HG03571 (cell line): ENCODE measurements around the gene SYNE3.
A peak's percentile ranks its signal among the peaks of the same experiment; 100 is the strongest.

Experiments
- ATAC-seq: cut with Tn5 transposase; IDR thresholded peaks from one replicate; pipeline ENCODE4 v1.9.1; 2021; ENCODE audit not compliant: unreplicated experiment

The SYNE3 gene

DNA sequence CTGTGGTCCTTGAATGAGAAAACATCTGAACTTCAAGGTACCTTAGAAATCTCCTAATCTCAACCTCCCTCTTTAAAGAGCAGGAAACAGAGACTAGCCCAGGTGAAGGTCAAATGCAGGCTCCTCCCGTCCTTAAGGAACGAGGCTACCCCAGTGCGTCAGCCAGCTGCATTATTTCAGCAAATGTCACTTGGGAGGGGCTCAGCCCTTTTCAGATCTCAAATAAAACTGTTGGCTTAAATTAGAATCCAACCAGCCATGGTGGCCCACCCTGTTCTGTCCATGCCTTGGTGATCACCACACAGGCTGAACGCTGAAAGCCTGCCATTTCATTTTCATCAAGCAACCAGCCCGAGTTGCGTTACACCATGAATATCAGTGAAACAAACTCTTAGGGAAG is 7.0 kb downstream of the SYNE3 start:
- ATAC-seq, result no peak

DNA sequence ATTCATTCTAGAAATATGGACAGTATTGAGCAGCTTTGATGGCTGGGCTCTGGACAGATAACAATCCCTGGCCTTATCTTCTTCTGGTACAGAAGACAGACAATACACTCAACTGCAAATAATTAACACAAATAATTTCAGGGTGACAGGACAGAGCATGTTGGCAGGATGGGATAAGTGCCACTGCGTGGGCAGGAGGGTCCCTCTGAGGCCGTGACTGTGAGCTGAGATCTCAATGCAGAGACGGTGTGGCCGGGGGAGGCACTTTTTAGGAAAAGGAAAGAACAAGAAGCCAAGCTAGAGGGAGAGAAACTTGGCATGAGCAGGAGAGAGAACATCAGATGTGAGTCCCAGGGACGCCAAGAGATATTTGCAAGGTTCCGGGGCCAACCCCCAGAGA is 8.1 kb downstream of the SYNE3 start:
- ATAC-seq, result no peak

DNA sequence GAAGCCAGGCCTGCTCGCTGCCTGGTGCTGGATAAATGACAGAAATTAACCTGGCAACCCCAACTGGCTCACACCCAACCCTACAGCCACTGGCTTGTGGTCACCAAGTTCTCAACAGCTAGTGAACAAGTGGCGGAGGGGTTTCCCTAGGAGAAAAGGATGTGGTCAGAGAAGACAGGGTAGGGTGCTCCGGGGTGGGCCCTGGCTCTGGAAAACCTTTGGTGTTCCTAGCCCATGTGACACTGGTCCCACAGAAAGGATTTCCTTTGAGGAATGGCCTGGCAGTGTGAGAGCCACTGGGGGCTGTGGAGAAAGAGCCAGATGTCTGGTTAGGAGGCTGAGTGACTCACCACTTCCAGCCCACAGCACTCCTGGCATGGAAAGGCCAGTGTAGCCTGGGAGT is 8.7 kb downstream of the SYNE3 start:
- ATAC-seq, result no peak

DNA sequence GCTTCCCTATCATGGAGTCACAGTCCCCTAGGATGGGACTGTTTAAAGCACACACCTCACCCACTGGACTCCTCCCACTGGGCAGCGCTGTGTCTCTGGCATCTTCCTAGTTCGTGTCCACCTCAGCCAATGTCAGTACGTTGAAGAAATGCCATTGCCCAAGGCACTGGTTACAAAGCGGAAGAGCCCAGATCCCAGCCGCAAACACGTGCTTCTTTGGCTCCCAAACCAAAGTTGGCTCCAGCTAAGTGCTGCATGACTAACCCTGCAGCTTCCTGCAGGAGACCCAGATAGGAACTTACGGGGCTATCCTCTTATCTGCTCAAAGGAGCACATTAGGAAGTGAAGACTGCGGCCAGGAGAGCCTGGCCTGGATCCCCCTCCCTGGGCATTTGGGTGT is 9.3 kb downstream of the SYNE3 start:
- ATAC-seq, result no peak

DNA sequence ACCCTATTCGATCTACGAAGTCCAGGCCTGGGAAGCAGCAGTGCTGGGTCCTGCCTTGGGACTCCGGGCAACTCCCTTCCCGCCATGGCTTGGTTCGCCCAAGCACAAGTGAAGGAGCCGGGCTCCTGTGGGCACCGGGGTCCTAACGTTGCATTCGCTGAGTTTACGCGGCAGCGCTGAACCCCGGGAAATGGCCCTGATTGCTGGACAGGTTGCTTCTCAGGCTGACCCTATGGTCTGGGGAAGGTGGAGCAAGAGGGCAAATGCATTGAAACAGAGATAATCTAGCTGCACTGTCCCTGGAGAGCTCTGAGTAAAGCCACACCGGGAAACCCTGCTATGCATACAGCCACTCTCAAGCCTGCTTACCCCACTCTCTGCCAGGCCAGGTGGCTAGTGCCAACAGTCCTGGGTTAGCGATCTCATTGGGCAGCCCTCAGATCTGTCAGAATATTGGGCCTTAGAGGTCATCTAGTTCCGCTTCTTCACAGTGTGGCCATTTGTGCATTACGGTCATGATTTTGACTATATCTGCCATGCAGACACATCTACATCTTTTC is 11.3 kb downstream of the SYNE3 start:
- ATAC-seq, result no peak

DNA sequence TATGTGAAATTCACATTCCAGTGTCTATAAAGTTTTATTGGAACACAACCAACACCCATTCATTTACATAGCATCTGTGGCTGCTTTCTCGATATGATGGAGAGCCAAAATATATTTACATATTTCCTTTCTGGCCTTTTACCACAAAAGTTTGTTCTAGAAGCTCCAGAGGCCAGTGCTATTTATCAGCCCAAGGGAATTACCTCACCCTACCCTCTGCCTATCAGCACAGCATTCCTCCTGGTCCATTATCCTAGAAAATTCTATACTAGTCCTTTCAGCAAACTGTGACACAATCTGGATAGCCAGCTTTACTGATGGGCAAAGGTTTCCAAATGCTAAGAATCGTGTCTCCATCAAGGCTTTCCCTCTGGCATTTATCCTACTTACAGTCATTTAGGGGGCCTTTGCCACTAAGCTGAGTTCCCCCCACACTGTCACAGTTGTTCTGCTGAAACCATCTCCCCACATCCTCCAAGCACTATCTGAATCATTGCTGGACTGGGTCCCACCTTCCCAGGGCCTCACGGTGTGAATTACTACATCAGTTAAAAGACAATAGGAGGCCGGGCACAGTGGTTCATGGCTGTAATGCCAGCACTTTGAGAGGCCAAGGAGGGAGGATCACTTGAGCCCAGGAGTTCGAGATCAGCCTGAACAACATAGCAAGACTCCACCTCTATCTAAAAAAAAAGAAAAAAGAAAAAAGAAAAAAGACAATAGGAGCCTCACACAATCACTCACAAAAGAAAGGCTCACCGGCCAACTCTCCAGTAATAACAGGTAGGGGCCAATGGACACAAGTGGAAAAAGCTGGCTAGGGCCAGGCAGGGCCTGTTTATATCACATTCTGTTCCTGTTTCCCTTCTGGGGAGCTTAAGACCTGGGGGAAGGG is 12.1 kb downstream of the SYNE3 start:
- ATAC-seq, result no peak

DNA sequence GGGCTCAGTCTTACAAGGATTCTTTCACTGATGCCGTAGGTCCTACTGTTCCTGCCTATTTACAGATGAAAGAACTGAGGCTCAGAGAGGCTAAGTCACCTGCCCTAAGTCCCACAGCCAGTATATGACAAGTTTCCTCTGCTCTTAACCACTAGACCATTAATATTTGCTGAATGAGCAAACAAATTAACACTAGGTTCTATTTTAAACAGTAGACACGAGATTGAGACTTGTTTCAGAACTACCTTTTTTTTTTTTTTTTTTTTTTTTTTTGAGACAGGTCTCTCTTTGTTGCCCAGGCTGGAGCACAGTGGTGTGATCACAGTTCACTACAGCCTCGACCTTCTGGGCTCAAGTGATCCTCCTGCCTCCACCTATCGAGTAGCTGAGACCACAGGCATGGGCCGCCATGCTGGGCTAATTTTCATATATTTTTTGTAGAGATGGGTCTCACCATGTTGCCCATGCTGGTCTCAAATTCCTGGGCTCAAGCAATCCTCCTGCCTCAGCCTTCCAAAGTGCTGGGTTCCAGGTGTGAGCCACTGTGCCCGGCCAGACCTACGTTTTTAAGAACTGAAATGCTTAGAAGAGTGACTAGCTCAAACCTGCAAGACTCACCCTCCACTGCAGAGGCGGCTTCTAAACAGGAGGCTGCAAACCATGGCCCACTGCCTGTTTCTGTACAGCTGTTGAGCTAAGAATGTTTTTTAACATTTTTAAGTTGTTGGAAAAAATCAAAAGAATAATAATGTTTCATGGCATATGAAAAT is 12.9 kb downstream of the SYNE3 start:
- peak; percentile 47 for ATAC-seq

DNA sequence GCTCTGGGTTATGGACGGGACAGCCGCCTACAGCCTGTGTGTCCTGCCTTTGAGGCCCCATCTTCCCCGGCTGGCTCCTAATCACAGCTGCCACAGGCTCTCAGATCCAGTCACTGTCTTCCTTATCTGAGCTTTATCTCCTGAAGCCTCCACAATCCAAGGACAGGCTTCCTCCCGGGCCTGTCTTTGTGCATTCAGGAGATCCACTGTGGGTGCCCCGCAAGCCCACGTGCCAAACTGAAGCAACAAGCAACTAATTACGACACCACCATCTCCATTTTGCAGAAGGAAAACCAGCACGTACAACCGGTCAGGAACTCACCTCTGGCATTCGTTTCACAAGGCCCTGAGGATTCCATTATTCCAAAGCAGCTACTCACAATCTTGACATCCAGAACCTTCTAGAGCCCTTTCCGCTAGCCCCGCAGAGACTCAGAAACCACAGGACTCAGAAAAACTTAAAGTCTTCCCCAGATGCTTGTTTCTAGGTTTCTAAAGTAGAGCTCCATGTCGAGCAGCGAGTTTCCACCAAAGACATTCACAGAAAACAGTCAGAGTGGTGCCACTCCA is 14.0 kb downstream of the SYNE3 start:
- no peak for ATAC-seq

DNA sequence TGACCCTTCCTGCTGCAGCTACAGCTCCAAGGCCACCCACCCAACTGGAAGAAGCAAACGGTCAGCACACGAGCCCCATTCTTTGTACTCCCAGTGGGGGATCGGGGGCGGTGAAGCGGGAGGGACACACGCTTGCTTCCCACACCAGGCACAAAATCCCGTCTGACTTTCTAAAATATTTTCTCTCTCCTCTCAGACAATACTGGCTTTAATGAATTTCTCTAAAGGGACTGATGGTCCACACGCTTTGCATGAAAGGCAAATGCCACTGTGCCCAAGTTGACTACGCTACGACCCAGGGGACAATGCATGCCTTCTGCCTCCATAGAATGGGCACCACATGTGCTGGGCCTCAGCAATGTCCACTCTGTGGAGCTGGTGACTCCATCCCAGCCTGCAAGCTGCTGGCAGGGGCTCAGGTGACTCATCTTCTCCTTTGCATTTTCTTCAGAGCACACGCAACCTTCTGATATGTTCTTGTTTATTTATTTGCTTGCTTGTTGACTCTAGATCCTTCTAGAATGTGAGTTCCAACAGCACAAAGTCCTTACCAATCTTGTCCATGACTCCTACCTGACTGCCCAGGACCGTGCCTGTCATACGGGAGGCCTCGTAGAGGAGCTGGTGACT is 15.6 kb downstream of the SYNE3 start:
- no peak for ATAC-seq

DNA sequence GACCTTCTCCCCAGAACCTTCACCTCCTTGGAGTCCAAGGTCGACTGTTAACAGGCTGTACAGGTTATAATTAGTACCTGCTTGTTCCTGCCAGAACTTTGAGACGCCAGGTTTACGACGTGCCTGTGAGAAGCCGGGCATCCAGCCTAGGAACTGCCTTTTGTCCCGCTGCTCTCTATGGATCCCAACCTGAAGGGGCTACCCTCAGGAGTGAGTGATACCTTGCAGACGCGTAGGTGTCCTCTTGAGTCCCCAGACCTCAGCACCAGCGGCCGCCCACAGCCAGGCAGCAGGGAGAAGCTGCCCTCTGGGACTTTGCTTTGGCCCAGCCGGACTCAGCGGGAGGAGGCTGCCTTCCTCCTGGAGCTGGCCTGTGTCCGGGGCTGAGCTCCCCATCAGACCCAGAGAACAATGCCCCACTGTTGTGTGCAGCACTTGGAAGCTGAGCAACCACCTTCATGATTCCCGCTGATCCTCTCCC is 16.2 kb downstream of the SYNE3 start:
- ATAC-seq, result no peak

DNA sequence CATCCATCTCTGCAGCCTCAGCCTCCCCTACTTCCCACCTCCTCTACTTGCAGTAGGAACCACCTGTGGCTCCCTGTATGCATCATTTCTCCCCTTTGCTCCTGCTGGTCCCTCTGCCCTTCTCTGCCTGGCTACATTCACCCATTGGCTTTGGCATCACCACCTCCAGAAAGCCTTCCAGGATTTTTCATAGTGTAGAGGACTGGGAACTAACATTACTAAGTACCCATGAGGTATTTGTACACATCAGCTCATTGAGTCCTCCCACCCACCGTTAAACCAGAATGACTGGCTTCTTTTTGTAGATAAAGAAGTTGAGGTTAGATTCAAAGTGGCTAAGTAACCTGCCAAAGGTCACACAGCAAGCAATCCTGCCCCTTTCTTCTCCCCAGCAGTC is 17.1 kb downstream of the SYNE3 start:
- no peak for ATAC-seq

DNA sequence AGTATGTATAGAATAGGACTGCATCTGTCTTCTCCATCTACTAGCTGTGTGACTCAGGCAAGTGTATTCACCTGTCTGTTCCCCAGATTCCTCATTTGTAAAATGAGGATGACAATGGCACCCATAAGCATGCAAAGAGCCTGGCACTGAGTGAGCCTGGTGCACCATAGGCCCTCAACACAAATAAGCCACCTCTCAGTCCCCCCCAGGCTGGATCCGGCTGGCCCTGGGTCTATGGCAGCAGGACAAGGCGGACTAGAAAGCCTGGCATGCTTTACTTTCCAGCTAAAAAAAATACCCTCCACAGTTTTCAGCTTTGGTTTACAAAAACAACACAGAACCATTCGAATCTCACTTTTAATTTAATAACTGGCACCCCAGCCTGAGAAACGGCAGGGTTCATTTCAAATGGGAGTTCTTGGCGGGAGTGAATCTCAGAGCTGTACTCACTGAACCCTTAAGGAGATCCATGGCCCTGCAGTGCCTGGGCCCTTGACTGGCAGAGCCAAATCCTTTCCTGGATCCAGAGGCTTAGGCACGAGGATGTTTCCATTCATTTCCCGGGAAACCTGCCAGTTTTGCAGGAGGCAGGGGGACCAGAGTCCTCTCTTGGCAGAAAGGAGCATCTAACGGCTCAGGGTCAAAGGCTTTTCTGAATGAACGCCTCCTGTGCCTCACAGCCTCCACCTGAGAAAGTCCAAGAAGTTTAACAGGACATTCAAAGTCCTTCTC is 17.7 kb downstream of the SYNE3 start:
- ATAC-seq, result no peak

DNA sequence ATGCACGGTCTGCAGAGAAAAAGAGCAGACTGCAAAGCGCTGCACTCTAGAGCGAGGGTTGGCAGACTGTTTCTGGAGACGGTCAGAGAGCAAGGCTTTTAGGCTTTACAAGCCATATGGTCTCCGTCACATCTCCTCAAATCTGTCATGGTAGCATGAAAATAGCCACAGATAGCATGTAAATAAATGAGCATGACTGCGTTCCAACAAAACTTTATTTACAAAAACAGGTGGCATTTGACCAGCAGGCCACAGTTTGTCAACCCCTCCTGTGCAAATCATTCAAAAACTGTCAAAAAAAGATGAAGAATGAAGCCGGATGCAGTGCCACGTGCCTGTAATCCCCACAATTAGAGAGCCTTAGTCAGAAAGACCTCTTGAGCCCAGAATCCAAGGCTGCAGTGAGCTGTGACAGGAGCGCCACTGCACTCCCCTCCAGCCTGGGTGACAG is 18.9 kb downstream of the SYNE3 start:
- ATAC-seq, result no peak

DNA sequence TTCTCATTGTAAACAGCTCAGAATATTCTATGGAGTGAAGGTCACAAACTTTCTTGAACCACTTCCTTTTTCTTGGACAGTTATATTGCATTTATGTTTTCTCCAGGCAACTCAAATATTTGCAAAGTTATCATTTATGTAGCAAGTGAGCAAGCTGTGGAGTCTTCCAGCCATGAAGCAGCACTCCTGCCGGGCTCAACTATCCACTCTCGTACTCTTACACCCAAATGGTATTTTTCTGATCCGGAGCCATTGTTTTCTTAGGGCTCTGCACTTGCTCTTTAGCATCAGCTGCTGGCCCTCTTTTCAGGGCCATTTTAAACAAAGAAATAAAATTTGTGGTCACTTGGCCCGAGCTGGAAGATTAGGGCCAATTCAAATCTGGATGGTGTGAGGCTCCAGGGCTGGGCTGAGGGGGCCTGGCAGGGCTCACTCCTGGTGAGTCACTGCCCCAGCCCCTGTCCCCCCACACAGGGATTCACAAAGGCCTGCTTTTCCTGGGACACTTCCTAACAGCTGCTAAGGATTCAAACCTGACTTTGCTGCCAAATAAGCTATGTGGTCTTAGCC is 19.7 kb downstream of the SYNE3 start:
- no peak for ATAC-seq

DNA sequence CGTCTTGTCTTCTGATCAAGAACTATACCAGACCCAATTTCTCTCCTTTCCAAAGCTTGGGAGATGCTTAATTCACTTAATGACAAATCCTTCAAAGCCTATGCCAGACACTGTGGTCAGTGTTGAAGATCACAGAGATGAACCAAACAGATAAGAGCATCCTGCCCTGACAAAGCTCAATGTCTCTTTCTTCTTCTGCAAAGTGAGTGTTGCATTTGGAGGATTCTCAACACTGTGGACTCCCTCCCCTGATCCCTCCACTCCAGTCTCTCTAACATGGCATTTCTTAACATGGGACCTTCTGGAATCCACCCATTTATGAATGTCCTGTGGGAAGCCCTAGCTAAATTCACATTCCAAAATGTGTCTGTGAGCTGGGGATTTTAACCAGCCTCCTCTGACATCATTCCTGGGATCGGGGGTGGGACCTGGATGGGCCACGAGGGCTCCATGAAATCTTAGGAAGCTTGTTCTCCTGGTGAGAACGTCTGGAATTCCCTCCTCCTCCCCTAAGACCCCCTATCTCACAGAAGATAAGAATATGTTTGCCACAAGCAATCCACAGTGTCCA is 20.3 kb downstream of the SYNE3 start:
- ATAC-seq, result peak; percentile 6

DNA sequence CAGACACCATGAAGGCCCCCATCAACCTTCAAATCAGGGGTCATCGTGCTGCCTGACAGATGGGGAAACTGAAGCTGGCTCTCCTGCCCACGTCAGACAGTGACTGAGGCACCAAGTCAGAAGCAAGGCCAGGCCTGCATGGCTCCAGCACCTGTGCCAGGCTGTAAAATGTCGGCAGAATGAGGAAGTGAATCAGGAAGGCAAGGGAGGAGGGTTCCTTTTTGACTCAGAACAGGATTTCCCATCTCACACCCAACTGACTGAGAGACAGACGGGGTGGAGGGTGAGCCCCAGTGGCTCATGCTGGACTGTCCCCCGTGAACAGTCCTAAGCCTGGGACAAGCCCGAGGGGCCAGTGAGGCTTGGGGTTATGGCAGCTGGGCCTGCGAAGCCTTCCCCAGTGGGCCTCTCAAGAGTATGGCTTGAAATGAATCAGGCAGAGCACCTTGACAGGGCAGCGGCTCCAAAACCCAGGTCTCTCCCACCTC is 20.9 kb downstream of the SYNE3 start:
- ATAC-seq, result peak; percentile 88

DNA sequence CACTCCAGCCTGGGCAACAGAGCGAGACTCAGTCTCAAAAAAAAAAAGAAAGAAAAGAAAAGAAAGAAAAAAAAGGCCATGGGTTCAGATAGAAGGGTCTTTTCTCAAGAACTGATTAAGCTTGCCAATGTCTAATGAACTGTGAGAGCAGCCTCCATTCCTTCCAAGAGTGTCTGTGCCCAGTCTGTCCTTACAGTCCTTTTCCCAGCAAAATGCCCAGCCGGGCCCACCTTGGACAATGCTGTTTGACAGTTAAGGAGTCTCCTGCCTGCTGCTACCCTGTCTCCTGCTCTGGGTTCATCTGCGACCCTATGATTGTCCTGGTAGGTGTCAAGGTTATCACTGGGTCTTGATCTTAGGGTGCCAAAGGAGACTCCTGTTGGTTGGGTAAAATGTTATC is 21.4 kb downstream of the SYNE3 start:
- ATAC-seq, result no peak

DNA sequence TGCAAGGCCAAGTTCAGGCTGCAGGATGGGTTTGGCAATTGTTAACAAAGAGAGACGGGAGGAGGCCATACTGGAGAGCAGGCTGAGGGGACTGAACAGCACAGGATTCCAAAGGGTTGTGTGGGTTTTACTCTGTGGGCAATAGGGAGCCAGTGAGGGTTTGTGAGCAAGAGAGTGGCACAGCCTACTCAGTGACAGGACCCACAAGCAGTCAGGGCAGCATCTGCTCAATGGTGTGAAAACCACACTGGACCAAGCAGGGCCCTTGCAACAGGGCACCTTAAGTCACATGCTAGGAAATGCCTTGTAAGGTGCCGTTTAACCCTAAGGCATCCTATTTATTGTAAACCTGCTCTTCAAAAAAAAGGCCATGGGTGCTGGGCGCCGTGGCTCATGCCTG is 22.0 kb downstream of the SYNE3 start:
- no peak for ATAC-seq

DNA sequence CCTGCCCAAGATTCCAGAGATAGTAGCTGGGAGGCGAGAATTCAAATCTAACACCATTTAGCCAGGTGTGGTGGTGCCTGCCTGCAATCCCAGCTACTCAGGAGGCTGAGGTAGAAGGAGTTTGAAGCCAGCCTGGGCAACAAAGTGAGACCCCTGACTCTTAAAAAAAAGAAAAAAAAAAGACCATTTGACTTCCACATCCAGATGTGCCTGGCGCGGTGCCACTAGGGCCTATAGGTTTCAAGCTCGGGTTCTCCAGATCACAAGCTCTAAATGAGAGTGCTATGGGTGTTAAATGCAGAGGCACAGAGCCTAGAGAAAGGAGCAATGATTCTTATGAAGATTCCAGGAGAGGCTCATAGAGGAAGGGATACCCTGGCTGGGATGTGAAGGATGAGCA is 22.5 kb downstream of the SYNE3 start:
- ATAC-seq, result no peak
